HG03045 (cell line): ENCODE results near the gene SEL1L3.

ENCODE experiments used
- ATAC-seq: cut with Tn5 transposase; IDR thresholded peaks from one replicate; pipeline ENCODE4 v1.9.1; 2021; ENCODE audit warnings: mild to moderate bottlenecking, moderate library complexity; ENCODE audit not compliant: unreplicated experiment

Gene SEL1L3

GRCh38 chr4:25821267-25821666 is 41.5 kb downstream of the SEL1L3 start:
- ATAC-seq, result no peak

GRCh38 chr4:25818876-25819275 is 43.9 kb downstream of the SEL1L3 start:
- ATAC-seq, result no peak

GRCh38 chr4:25818371-25818871 is 44.4 kb downstream of the SEL1L3 start:
- no peak for ATAC-seq

GRCh38 chr4:25817059-25817681 is 45.6 kb downstream of the SEL1L3 start:
- ATAC-seq, result no peak

- ATAC-seq, result no peak
Measured at GRCh38 chr4:25816591-25817058, 46.2 kb downstream of the SEL1L3 start.

- ATAC-seq, result no peak
Measured at GRCh38 chr4:25815586-25815985, 47.2 kb downstream of the SEL1L3 start.

- no peak for ATAC-seq
Measured at GRCh38 chr4:25814301-25815136, 48.3 kb downstream of the SEL1L3 start.

GRCh38 chr4:25813448-25814106 is 49.2 kb downstream of the SEL1L3 start:
- ATAC-seq, result no peak

- ATAC-seq, result no peak
Measured at GRCh38 chr4:25811841-25812240, 50.9 kb downstream of the SEL1L3 start.

GRCh38 chr4:25811374-25811690 is 51.5 kb downstream of the SEL1L3 start:
- ATAC-seq, result no peak

- ATAC-seq, result no peak
Measured at GRCh38 chr4:25810461-25811373, 52.1 kb downstream of the SEL1L3 start.

- no peak for ATAC-seq
Measured at GRCh38 chr4:25809996-25810395, 52.8 kb downstream of the SEL1L3 start.

GRCh38 chr4:25807102-25807728 is 55.6 kb downstream of the SEL1L3 start:
- ATAC-seq, result no peak

- ATAC-seq, result no peak
Measured at GRCh38 chr4:25805255-25805860, 57.4 kb downstream of the SEL1L3 start.

- ATAC-seq, result no peak
Measured at GRCh38 chr4:25803720-25804225, 59.0 kb downstream of the SEL1L3 start.

GRCh38 chr4:25801594-25801993 is 61.2 kb downstream of the SEL1L3 start:
- ATAC-seq, result no peak

GRCh38 chr4:25800245-25800644 is 62.5 kb downstream of the SEL1L3 start:
- ATAC-seq, result no peak

- ATAC-seq, result no peak
Measured at GRCh38 chr4:25799522-25799921, 63.3 kb downstream of the SEL1L3 start.

- ATAC-seq, result no peak
Measured at GRCh38 chr4:25797136-25797535, 65.7 kb downstream of the SEL1L3 start.
